ENCODE measurements around the gene SH2D6.
"Not testable (repeated sequence)": the region's sequence is repeated elsewhere in the genome, so short reads cannot be mapped to it uniquely, and the experiment has no call there.

SH2D6 gene

DNA sequence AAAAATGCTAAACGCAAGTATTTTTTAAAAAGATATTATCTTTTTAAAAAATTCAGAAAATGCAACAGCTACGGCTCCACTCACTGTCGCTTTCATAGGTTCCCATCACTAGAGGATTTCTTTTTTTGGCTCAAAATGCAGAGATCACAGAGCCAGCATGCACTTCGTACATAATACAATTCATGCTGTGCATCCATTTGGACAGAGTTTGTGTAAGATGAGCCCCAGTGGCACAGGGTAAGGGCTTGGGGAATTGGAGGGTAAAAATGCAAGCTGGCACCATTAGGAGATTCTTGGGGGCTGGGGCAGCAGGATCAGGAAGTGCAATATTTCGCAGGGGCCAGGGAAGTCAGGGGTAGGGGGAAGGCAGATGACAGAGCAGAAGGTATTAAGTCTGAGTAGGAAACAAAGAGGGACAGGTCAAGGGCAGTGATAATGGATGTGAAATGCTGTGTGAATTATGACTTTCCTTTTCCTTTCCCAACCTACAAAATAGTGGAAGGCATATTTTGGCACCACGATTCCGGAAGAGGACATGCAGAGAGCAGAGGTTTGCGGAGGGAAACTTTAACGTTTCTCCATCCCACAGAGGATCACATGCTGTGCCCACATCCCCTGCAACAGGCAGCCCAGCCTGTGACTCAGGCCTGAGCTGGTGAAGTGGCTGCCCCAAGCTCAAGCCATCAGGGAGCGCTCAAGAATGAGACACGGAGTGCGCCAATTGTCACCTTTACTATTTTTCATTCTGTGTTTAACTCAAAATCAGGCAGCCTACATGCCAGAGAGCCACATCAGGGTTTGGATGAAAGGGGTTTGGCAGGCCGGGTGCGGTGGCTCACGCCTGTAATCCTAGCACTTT is 13.1 kb upstream of the SH2D6 start:
- in situ Hi-C loops (cut with HindIII; ENCODE audit: low pct_ligation_motif_present, low sequenced_read_pairs) = no loop called here
- TF ChIP-seq CTCF (IDR thresholded peaks at IDR 0.05; ENCODE audit: low read depth, low read length, missing control alignments) = peak; percentile 11
- Histone ChIP-seq H3K27me3 (replicated peaks) (no peaks in the 10 kb centered on the region), H3K27ac (peak overlapping the region; percentile 46), H3K4me3 (ENCODE audit: low read depth, low read length) (no peak overlapping the region), H3K36me3 (replicated peaks) (no peaks in the 10 kb centered on the region)
- DNase-seq = peak; percentile 40

- Histone ChIP-seq H3K27me3 (replicated peaks) (no peaks in the 10 kb centered on the region), H3K4me3 (ENCODE audit: low read depth, low read length) (no peak within 1 kb of the TSS), H3K36me3 (replicated peaks) (no peaks in the 10 kb centered on the region), H3K27ac (no peak within 1 kb of the TSS)
- no peak for DNase-seq
- TF ChIP-seq CTCF (IDR thresholded peaks at IDR 0.05; ENCODE audit: low read depth, low read length, missing control alignments) = no peak
- in situ Hi-C loops (cut with HindIII; ENCODE audit: low pct_ligation_motif_present, low sequenced_read_pairs) = no loop called here
These were observed 8.5 kb upstream of the SH2D6 start, which contains the start of gene CAPG for GRCh38 chr2:85409845-85410583. CAPG (minus strand) TSS chr2:85410366; CDS start chr2:85402145, 8,221 bp downstream.

GRCh38 chr2:85410584-85411404 is 7.7 kb upstream of the SH2D6 start:
- in situ Hi-C loops (cut with HindIII; ENCODE audit: low pct_ligation_motif_present, low sequenced_read_pairs) = no loop called here
- Histone ChIP-seq H3K36me3 (replicated peaks) (no peaks in the 10 kb centered on the region), H3K4me3 (ENCODE audit: low read depth, low read length) (no peak overlapping the region), H3K27ac (no peak overlapping the region), H3K27me3 (replicated peaks) (no peaks in the 10 kb centered on the region)
- DNase-seq = no peak
- TF ChIP-seq CTCF (IDR thresholded peaks at IDR 0.05; ENCODE audit: low read depth, low read length, missing control alignments) = no peak

- no peaks in the 10 kb centered on the region for H3K36me3 ChIP-seq (replicated peaks)
- H3K4me3 ChIP-seq (ENCODE audit: low read depth, low read length) = no peak overlapping the region
- no peak overlapping the region for H3K27ac ChIP-seq
- in situ Hi-C loops (cut with HindIII; ENCODE audit: low pct_ligation_motif_present, low sequenced_read_pairs) = no loop called here
- no peak for TF ChIP-seq CTCF (IDR thresholded peaks at IDR 0.05; ENCODE audit: low read depth, low read length, missing control alignments)
- no peak for DNase-seq
- H3K27me3 ChIP-seq (replicated peaks) = no peaks in the 10 kb centered on the region
These were observed 7.1 kb upstream of the SH2D6 start for GRCh38 chr2:85411405-85411748.

DNA sequence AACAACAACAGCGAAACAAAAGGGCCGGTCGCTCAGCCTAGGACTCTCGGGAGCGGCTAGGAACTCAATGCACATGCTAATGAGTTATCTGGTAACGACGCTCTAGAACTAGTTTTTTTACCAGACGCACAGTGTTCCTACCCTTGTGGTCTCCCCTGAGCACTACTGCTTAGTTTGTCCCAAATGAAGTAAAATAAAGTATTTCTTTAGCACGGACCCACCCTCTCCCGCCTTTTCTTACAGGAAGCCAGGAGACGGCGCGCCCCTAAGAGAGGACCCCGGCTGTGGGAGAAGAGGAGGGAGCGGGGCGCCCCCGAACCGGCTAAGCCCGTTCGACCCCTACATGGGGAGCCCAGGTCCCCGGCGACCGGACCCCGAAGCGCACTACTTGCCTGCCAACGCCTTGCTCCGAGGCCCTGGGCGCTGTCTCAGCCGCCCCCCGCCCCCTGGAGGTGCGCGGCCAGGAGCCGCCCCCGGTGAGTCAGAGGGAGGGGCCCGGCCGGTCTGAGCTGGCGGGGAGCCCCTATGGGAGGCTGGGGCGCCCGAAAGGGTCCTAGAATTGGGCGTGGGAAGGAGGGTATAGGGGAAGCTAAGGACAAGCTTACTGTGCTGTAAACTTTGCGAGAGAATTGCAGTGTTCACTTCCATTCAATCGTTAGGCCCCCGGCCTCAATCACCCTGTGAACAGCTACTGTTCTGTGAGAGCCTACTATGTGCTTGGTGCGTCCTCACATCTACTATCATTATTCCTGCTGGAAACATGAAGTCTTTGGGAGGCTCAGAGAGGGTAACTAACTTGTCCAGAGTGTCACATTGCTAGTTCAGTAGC is 4.7 kb upstream of the SH2D6 start:
- Histone ChIP-seq H3K4me3 (ENCODE audit: low read depth, low read length) (peak overlapping the region; percentile 72), H3K27ac (peak overlapping the region; percentile 23), H3K27me3 (replicated peaks) (no peaks in the 10 kb centered on the region), H3K36me3 (replicated peaks) (no peaks in the 10 kb centered on the region)
- TF ChIP-seq CTCF (IDR thresholded peaks at IDR 0.05; ENCODE audit: low read depth, low read length, missing control alignments) = peak; percentile 13
- DNase-seq = no peak
- in situ Hi-C loops (cut with HindIII; ENCODE audit: low pct_ligation_motif_present, low sequenced_read_pairs) = no loop called here

DNA sequence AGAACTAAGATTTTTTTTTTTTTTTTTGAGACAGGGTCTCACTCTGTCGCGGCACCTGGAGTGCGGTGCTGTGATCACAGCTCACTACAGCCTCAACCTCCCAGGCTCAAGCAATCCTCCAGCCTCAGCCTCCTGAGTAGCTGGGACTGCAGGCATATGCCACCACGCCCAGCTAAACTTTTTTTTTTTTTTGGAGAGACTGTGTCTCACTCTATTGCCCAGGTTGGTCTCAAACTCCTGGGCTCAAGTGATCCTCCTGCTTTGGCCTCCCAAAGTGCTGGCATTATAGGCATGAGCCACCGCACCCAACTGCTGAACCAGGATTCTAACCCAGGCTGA is 4.1 kb upstream of the SH2D6 start:
- H3K27ac ChIP-seq; in situ Hi-C loops (cut with HindIII; ENCODE audit: low pct_ligation_motif_present, low sequenced_read_pairs); H3K4me3 ChIP-seq (ENCODE audit: low read depth, low read length); DNase-seq; H3K27me3 ChIP-seq (replicated peaks); H3K36me3 ChIP-seq (replicated peaks): not testable (repeated sequence)
